ENCODE measurements around the gene STAT5B. TPM values are rescaled to one million over a fixed set of nuclear protein-coding genes. Genes with fewer than 3 reads are reported as not detected.

STAT5B gene
- total and polyA plus RNA-seq, 2 of the 13 experiments (the other 11 are each of a cell fraction or from before 2014, with no cell fraction given): 21.0 to 42.8 TPM

DNA sequence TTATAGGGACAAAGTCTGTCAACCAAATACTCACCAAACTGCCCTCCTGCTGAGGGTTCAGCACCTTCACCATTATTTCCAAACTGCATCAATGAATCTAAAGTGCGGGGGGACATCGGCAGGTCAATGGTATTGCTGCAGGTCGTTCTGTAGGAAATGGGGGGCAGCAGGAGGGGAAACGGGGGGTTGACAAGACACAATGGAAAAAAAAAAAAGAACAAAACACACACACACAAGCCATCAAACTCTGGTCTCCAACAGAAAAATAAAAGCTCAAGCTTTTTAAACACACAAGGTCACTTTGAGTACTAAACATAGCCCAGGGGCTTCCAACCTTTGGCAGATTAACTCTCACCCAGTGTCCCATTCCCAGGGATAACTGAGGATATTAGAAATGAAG lies 40.6 kb upstream of the STAT5B start:
- H3K4me1 ChIP-seq (ENCODE audit: insufficient read depth, low read length): peaks cover 61% of the 10 kb centered on the region
- H3K4me3 ChIP-seq (replicated peaks in 1 of 3; ENCODE audit: insufficient read depth in 1 of 3, low read depth in 2 of 3, low read length in 3 of 3): no peak overlapping the region
- CTCF ChIA-PET (ENCODE audit: low intra/inter-chr PET ratio, low total read pairs): no interaction called here
- WGBS (ENCODE audit: low lambda C conversion rate): 99% methylated on average over 4 of the region's 4 CpGs
- POLR2A ChIA-PET: no interaction called here
- H3K27ac ChIP-seq (ENCODE audit: extremely low read length, insufficient read depth, low read length): peak overlapping the region; percentile 6
- DNase-seq (ENCODE audit: low spot score) (no peak), FAIRE-seq (no peak), ATAC-seq (no peak)
- H2AFZ ChIP-seq (ENCODE audit: low read length): no peak overlapping the region
- H3K27me3 ChIP-seq (ENCODE audit: control insufficient read depth in 1 of 2, insufficient read depth in 2 of 2, low read length in 2 of 2): no peaks in the 10 kb centered on the region
- no peaks in the 10 kb centered on the region for H3K9me3 ChIP-seq (ENCODE audit: low read length)
- no peak overlapping the region for H3K4me2 ChIP-seq (ENCODE audit: low read depth, low read length)
- H3K79me2 ChIP-seq (ENCODE audit: insufficient read depth, low read length): no peaks in the 10 kb centered on the region
- peaks cover 10 to 45% of the 10 kb centered on the region in 2 experiments for H3K36me3 ChIP-seq (replicated peaks in 1 of 2; ENCODE audit: control insufficient read depth in 1 of 2, insufficient read depth in 2 of 2, low read length in 2 of 2)
- no peak for TF ChIP-seq PRMT3 (CRISPR knock-in tag; IDR thresholded peaks at IDR 0.05; ENCODE audit: borderline replicate concordance, low read depth)
- TF ChIP-seq, protein P1, sequence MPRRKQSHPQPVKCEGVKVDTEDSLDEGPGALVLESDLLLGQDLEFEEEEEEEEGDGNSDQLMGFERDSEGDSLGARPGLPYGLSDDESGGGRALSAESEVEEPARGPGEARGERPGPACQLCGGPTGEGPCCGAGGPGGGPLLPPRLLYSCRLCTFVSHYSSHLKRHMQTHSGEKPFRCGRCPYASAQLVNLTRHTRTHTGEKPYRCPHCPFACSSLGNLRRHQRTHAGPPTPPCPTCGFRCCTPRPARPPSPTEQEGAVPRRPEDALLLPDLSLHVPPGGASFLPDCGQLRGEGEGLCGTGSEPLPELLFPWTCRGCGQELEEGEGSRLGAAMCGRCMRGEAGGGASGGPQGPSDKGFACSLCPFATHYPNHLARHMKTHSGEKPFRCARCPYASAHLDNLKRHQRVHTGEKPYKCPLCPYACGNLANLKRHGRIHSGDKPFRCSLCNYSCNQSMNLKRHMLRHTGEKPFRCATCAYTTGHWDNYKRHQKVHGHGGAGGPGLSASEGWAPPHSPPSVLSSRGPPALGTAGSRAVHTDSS (CRISPR knock-in tag; conservative IDR thresholded peaks at IDR 0.05): no peak
- TF ChIP-seq, protein P2, sequence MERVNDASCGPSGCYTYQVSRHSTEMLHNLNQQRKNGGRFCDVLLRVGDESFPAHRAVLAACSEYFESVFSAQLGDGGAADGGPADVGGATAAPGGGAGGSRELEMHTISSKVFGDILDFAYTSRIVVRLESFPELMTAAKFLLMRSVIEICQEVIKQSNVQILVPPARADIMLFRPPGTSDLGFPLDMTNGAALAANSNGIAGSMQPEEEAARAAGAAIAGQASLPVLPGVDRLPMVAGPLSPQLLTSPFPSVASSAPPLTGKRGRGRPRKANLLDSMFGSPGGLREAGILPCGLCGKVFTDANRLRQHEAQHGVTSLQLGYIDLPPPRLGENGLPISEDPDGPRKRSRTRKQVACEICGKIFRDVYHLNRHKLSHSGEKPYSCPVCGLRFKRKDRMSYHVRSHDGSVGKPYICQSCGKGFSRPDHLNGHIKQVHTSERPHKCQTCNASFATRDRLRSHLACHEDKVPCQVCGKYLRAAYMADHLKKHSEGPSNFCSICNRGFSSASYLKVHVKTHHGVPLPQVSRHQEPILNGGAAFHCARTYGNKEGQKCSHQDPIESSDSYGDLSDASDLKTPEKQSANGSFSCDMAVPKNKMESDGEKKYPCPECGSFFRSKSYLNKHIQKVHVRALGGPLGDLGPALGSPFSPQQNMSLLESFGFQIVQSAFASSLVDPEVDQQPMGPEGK (CRISPR knock-in tag; IDR thresholded peaks at IDR 0.05): no peak
- TF ChIP-seq, protein P3, sequence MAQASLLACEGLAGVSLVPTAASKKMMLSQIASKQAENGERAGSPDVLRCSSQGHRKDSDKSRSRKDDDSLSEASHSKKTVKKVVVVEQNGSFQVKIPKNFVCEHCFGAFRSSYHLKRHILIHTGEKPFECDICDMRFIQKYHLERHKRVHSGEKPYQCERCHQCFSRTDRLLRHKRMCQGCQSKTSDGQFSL (CRISPR knock-in tag; IDR thresholded peaks at IDR 0.05): no peak
- no peak for TF ChIP-seq ZMYM4 (CRISPR knock-in tag; IDR thresholded peaks at IDR 0.05)
- TF ChIP-seq CHD2 (IDR thresholded peaks at IDR 0.05; ENCODE audit: low read depth, low read length): no peak
- no peak for TF ChIP-seq SRSF9 (IDR thresholded peaks at IDR 0.05; ENCODE audit: borderline replicate concordance, insufficient read depth, low read depth, low read length, poor library complexity, severe bottlenecking)
- no peak for TF ChIP-seq HIVEP1 (CRISPR knock-in tag; IDR thresholded peaks at IDR 0.05)
- TF ChIP-seq, protein P4, sequence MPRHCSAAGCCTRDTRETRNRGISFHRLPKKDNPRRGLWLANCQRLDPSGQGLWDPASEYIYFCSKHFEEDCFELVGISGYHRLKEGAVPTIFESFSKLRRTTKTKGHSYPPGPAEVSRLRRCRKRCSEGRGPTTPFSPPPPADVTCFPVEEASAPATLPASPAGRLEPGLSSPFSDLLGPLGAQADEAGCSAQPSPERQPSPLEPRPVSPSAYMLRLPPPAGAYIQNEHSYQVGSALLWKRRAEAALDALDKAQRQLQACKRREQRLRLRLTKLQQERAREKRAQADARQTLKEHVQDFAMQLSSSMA (CRISPR knock-in tag; IDR thresholded peaks at IDR 0.05): no peak
- TF ChIP-seq, protein P5, sequence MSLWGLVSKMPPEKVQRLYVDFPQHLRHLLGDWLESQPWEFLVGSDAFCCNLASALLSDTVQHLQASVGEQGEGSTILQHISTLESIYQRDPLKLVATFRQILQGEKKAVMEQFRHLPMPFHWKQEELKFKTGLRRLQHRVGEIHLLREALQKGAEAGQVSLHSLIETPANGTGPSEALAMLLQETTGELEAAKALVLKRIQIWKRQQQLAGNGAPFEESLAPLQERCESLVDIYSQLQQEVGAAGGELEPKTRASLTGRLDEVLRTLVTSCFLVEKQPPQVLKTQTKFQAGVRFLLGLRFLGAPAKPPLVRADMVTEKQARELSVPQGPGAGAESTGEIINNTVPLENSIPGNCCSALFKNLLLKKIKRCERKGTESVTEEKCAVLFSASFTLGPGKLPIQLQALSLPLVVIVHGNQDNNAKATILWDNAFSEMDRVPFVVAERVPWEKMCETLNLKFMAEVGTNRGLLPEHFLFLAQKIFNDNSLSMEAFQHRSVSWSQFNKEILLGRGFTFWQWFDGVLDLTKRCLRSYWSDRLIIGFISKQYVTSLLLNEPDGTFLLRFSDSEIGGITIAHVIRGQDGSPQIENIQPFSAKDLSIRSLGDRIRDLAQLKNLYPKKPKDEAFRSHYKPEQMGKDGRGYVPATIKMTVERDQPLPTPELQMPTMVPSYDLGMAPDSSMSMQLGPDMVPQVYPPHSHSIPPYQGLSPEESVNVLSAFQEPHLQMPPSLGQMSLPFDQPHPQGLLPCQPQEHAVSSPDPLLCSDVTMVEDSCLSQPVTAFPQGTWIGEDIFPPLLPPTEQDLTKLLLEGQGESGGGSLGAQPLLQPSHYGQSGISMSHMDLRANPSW (CRISPR knock-in tag; IDR thresholded peaks at IDR 0.05; ENCODE audit: borderline replicate concordance): no peak
- TF ChIP-seq, protein P6, sequence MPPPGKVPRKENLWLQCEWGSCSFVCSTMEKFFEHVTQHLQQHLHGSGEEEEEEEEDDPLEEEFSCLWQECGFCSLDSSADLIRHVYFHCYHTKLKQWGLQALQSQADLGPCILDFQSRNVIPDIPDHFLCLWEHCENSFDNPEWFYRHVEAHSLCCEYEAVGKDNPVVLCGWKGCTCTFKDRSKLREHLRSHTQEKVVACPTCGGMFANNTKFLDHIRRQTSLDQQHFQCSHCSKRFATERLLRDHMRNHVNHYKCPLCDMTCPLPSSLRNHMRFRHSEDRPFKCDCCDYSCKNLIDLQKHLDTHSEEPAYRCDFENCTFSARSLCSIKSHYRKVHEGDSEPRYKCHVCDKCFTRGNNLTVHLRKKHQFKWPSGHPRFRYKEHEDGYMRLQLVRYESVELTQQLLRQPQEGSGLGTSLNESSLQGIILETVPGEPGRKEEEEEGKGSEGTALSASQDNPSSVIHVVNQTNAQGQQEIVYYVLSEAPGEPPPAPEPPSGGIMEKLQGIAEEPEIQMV (CRISPR knock-in tag; IDR thresholded peaks at IDR 0.05; ENCODE audit: low read depth): no peak
- TF ChIP-seq SRF (IDR thresholded peaks at IDR 0.05; ENCODE audit: low read depth, low read length): no peak
- TF ChIP-seq, protein P7, sequence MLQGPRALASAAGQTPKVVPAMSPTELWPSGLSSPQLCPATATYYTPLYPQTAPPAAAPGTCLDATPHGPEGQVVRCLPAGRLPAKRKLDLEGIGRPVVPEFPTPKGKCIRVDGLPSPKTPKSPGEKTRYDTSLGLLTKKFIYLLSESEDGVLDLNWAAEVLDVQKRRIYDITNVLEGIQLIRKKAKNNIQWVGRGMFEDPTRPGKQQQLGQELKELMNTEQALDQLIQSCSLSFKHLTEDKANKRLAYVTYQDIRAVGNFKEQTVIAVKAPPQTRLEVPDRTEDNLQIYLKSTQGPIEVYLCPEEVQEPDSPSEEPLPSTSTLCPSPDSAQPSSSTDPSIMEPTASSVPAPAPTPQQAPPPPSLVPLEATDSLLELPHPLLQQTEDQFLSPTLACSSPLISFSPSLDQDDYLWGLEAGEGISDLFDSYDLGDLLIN (CRISPR knock-in tag; IDR thresholded peaks at IDR 0.05; ENCODE audit: borderline replicate concordance): no peak
- no peak for TF ChIP-seq SIX4 (CRISPR knock-in tag; IDR thresholded peaks at IDR 0.05)
- BruUV-seq (replicated peaks): no TSS peak
- no peaks in the 10 kb centered on the region for H4K20me1 ChIP-seq (ENCODE audit: insufficient read depth, low read length)
- intact Hi-C loops (cut with micrococcal nuclease; ENCODE audit: unreplicated experiment): no loop called here
- H3K9ac ChIP-seq (ENCODE audit: insufficient read depth, low read depth, low read length): no peak overlapping the region
- in situ Hi-C loops (cut with HindIII; ENCODE audit: extremely low pct_ligation_motif_present, low pct_unique_long_range_greater_than_20kb): no loop called here
